DOHH2 (cell line): ENCODE data around the gene LTO1.

ENCODE experiments used
- H3F3A ChIP-seq: fragments of 200-600 bp; sonication (generic), shearing (Covaris generic); 2 replicates; pipeline ENCODE4 v1.6.0; 2016; ENCODE audit warnings: antibody characterized with exemption, mild to moderate bottlenecking; ENCODE audit not compliant: control insufficient read depth, insufficient read depth
- H3K27ac ChIP-seq: fragments of 200-600 bp; sonication (generic); 2 replicates; pipeline ENCODE4 v1.5.1; 2014; ENCODE audit warnings: low read depth, mild to moderate bottlenecking, low read length, moderate library complexity
- H3K27me3 ChIP-seq: fragments of 200-600 bp; sonication (generic); 2 replicates; pipeline ENCODE4 v1.6.1; 2014; ENCODE audit warnings: mild to moderate bottlenecking, low read length, mixed read lengths; ENCODE audit not compliant: control insufficient read depth
- H3K36me3 ChIP-seq: fragments of 200-600 bp; sonication (generic); 2 replicates; pipeline ENCODE4 v1.6.1; 2014; ENCODE audit warnings: mild to moderate bottlenecking, low read length, moderate library complexity, mixed read lengths; ENCODE audit not compliant: control insufficient read depth
- H3K4me1 ChIP-seq: fragments of 200-600 bp; sonication (generic); 2 replicates; pipeline ENCODE4 v1.6.1; 2014; ENCODE audit warnings: mild to moderate bottlenecking, low read length, mixed read lengths; ENCODE audit not compliant: control insufficient read depth
- H3K4me2 ChIP-seq: fragments of 200-600 bp; sonication (generic); 2 replicates; pipeline ENCODE4 v1.6.0; 2014; ENCODE audit warnings: mild to moderate bottlenecking, low read length, moderate library complexity
- H3K4me3 ChIP-seq: fragments of 200-600 bp; sonication (generic); 2 replicates; pipeline ENCODE4 v1.5.1; 2014; ENCODE audit warnings: mild to moderate bottlenecking, low read length, mixed read lengths
- H3K79me2 ChIP-seq: fragments of 200-600 bp; sonication (generic); 2 replicates; pipeline ENCODE4 v1.6.1; 2014; ENCODE audit warnings: mild to moderate bottlenecking, low read length, mixed read lengths; ENCODE audit not compliant: control insufficient read depth
- H3K9me2 ChIP-seq: fragments of 200-600 bp; sonication (generic); replicated peaks from 2 replicates; pipeline ENCODE4 v1.6.1; 2014; ENCODE audit warnings: mild to moderate bottlenecking, low read length, mixed read lengths; ENCODE audit not compliant: control insufficient read depth
- H3K9me3 ChIP-seq: fragments of 200-600 bp; sonication (generic); 2 replicates; pipeline ENCODE4 v1.6.1; 2014; ENCODE audit warnings: antibody characterized with exemption, low read length, mixed read lengths; ENCODE audit not compliant: control insufficient read depth, insufficient read depth
- H4K20me1 ChIP-seq: fragments of 200-600 bp; sonication (generic); 2 replicates; pipeline ENCODE4 v1.6.0; 2014; ENCODE audit warnings: low read depth, mild to moderate bottlenecking, antibody characterized with exemption, low read length, moderate library complexity; ENCODE audit not compliant: control insufficient read depth, insufficient read depth
- CTCF ChIP-seq: fragments of 200-600 bp; sonication (generic); IDR thresholded peaks from one replicate; pipeline ENCODE4 v1.5.1; 2014; ENCODE audit warnings: antibody characterized with exemption, mild to moderate bottlenecking, low read depth, low read length; ENCODE audit not compliant: poor library complexity, severe bottlenecking
- EZH2phosphoT487 ChIP-seq: fragments of 200-600 bp; sonication (generic); IDR thresholded peaks from 2 replicates; pipeline ENCODE4 v1.6.1; 2017; ENCODE audit warnings: borderline replicate concordance, mild to moderate bottlenecking, antibody characterized with exemption, low read length, moderate library complexity, mixed read lengths

The LTO1 gene

DNA sequence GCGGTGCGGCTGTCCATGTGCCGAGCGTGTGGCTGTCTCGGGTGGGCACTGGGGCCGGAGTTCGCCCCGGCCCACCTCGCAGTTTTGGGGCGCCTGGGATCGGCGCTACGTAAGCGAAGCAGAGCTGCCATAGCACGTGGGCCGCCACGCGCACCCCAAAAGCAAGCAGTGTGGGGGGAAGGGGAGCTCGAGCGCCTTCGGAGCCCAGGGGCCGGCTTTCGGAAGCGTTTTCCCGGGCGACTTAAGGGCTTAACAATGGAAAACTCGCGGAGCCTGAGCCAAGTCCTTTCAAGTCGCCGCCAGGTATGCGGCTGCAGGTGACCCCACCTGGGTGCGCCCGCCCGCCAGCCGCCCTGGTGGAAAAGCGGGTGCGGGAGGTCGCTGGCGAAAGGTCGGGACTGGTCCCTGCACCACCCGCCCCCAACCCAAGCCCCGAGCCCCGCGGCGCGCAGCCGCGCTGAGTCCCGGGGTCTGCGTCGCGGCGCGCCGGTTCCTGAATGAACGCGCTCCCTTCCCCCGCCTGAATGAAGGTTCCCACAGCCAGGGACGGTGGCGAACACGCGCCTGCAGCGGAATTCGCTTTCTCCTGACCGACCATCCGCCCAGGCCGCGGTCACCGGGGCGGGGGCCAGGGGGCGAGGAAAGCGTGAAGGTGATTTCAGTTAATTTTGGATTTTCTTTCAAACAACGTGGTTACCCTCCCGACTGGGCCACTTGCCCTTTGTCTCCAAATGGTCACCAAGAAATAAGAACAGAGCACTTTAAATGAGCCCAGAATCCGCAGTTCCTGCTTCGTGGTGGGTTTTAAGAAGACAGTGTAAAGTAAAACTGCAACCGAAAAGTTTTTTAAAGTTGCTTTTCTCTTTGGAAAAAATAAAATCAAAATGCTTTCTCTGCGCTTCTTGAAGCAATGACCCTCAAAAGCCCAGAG lies 36.9 kb downstream of the LTO1 start:
- Histone ChIP-seq H3F3A (no peaks in the 10 kb centered on the region), H3K79me2 (no peaks in the 10 kb centered on the region), H4K20me1 (no peaks in the 10 kb centered on the region), H3K4me1 (peaks cover 5% of the 10 kb centered on the region), H3K27me3 (peaks cover 44% of the 10 kb centered on the region), H3K9me2 (no peaks in the 10 kb centered on the region), H3K4me3 (no peak overlapping the region), H3K4me2 (no peak overlapping the region), H3K9me3 (no peaks in the 10 kb centered on the region), H3K36me3 (no peaks in the 10 kb centered on the region), H3K27ac (no peak overlapping the region)
- TF ChIP-seq CTCF (no peak), EZH2phosphoT487 (no peak)

DNA sequence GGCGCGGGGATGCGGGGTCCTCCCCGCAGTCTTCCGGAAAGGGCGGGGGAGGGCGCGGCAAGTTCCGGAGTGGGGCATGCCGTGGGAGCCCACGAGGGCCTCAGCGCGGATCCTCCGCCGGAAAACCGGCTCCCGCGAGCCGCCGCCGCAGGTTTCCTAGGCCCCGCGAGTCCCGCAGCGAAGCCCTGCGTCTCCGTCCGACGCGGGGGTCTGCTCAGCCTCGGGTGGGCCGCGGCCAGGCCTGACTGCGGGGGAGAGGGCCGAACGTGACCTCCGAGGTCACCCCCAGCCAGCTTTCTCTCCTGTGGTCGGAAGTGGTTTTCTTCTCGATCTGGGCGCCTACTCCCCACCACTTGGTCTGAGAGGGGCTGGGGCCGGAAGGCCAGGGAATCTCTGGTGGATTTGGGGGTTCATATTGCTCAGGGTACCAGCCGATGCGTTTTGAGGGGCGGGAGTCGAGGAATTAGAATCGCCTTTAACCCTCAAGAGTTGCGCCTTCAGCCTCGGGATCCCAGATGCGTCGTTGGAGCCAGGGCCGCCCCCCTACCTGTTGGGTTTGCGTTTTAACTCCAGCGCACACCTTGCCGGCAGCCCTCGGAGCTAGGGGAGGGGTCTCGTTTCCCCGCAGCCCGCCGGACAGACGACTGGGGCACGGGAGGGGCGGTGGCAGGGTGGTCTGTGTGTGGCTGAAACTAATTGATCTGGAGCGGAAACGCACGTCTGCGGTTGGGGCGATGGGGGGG lies 37.8 kb downstream of the LTO1 start:
- H3K27ac ChIP-seq: no peak overlapping the region
- no peaks in the 10 kb centered on the region for H4K20me1 ChIP-seq
- H3K4me2 ChIP-seq: no peak overlapping the region
- H3K4me3 ChIP-seq: no peak overlapping the region
- H3K79me2 ChIP-seq: no peaks in the 10 kb centered on the region
- no peaks in the 10 kb centered on the region for H3K9me3 ChIP-seq
- TF ChIP-seq EZH2phosphoT487: no peak
- no peak for TF ChIP-seq CTCF
- H3F3A ChIP-seq: no peaks in the 10 kb centered on the region
- no peaks in the 10 kb centered on the region for H3K4me1 ChIP-seq
- H3K36me3 ChIP-seq: no peaks in the 10 kb centered on the region
- peaks cover 37% of the 10 kb centered on the region for H3K27me3 ChIP-seq
- no peaks in the 10 kb centered on the region for H3K9me2 ChIP-seq

GRCh38 chr11:69636512-69637197 lies 38.5 kb downstream of the LTO1 start:
- no peak overlapping the region for H3K27ac ChIP-seq
- H3K27me3 ChIP-seq: peaks cover 31% of the 10 kb centered on the region
- H3K9me3 ChIP-seq: no peaks in the 10 kb centered on the region
- H4K20me1 ChIP-seq: no peaks in the 10 kb centered on the region
- H3K9me2 ChIP-seq: no peaks in the 10 kb centered on the region
- TF ChIP-seq EZH2phosphoT487 (no peak), CTCF (no peak)
- no peaks in the 10 kb centered on the region for H3K4me1 ChIP-seq
- H3K79me2 ChIP-seq: no peaks in the 10 kb centered on the region
- no peaks in the 10 kb centered on the region for H3K36me3 ChIP-seq
- H3K4me2 ChIP-seq: no peak overlapping the region
- H3K4me3 ChIP-seq: no peak overlapping the region
- H3F3A ChIP-seq: no peaks in the 10 kb centered on the region
